Keratinocyte (primary cell): ENCODE measurements around the gene FYB1.

ENCODE experiments used
- EZH2 ChIP-seq: IDR thresholded peaks from one replicate; pipeline ENCODE4 v1.6.1; 2012; ENCODE audit warnings: inconsistent platforms, mild to moderate bottlenecking, low read length, moderate library complexity
- TF ChIP-seq, protein P1 (sequence below), 3 experiments: IDR thresholded peaks in 1 of 3; conservative IDR thresholded peaks in 1 of 3; optimal IDR thresholded peaks in 1 of 3; 2 replicates in 2 of 3; 3 replicates in 1 of 3; pipeline versions ENCODE3 to v1.5.1; 2011; ENCODE audit warnings: low read length in 3 of 3, mild to moderate bottlenecking in 3 of 3, moderate library complexity in 2 of 3, control low read depth in 1 of 3, inconsistent platforms in 1 of 3; ENCODE audit not compliant: insufficient read depth in 2 of 3; ENCODE audit errors: extremely low read depth in 1 of 3

DNA sequence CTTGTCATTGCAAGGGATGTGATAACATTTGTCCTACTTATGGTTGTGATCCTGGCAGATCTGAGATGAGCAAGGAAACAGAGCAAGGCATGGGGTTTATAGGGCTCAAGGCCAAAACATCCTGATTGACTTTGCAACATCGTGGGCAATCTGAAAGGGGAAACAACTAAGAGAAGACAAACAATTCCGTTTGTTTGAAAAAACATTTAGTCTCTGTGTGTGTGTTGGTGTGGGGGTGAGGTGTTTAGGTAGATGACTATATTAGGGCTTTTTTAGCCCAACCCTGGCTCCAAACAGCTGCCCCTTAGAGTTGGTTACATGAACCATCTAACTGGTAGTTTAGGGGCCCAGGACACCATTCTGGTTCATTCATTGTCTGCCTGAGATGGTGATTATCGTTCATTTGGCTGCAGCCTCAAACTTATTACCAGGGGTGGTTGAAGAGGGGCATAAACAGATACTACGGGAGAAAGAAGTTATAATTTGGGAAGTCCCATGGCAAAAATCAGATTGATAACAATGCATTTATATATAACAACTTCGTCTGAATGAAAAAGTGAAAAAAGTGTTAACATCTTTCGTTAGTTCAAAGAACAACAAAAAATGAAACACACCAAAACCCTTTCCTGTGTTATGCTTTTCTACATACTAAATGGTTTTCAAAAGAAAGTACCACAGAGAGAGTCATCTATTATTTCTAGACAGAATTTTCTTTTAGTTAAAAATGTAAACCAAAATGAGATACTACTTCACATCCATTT lies 5.7 kb downstream of the FYB1 start:
- TF ChIP-seq, protein P1, sequence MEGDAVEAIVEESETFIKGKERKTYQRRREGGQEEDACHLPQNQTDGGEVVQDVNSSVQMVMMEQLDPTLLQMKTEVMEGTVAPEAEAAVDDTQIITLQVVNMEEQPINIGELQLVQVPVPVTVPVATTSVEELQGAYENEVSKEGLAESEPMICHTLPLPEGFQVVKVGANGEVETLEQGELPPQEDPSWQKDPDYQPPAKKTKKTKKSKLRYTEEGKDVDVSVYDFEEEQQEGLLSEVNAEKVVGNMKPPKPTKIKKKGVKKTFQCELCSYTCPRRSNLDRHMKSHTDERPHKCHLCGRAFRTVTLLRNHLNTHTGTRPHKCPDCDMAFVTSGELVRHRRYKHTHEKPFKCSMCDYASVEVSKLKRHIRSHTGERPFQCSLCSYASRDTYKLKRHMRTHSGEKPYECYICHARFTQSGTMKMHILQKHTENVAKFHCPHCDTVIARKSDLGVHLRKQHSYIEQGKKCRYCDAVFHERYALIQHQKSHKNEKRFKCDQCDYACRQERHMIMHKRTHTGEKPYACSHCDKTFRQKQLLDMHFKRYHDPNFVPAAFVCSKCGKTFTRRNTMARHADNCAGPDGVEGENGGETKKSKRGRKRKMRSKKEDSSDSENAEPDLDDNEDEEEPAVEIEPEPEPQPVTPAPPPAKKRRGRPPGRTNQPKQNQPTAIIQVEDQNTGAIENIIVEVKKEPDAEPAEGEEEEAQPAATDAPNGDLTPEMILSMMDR (optimal IDR thresholded peaks at IDR 0.05 in 1 of 3, IDR thresholded peaks at IDR 0.05 in 1 of 3, conservative IDR thresholded peaks at IDR 0.05 in 1 of 3; ENCODE audit: extremely low read depth in 1 of 3, insufficient read depth in 2 of 3, low read length in 3 of 3) = no peak
- TF ChIP-seq EZH2 = no peak
